ENCODE results near the gene MYMK.

The MYMK gene

DNA sequence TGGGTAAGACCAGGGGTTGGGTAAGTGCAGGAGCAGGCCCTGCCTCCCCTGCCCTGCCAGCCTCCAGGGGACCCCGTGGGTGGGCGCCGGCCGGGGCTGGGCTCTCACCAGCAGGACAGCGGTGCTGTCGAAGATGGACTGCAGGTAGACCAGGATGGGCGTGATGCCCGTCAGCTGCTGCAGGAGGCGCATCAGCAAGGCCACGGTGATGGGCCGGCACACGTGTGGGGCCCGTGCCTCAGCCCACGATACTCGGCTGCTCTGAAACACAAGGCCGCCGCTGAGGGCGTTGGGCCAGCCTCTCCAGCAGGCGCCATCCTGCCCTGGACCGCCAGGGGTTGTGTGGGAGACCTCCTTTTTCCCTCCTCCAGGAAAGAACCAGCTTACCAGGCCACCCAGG lies 49.9 kb downstream of the MYMK start:
- DNase-seq (ENCODE audit: low read depth in 1 of 2, low spot score in 1 of 2) = no peak
- no peak for TF ChIP-seq JUND (IDR thresholded peaks at IDR 0.05; ENCODE audit: low read depth)
- in situ Hi-C loops (cut with HindIII; ENCODE audit: low pct_unique_long_range_greater_than_20kb, low sequenced_read_pairs) = no loop called here

- TF ChIP-seq JUND (IDR thresholded peaks at IDR 0.05; ENCODE audit: low read depth) = no peak
- DNase-seq (ENCODE audit: low read depth in 1 of 2, low spot score in 1 of 2) = no peak
- in situ Hi-C loops (cut with HindIII; ENCODE audit: low pct_unique_long_range_greater_than_20kb, low sequenced_read_pairs) = no loop called here
These were observed 50.5 kb downstream of the MYMK start for GRCh38 chr9:133474215-133474614.

DNA sequence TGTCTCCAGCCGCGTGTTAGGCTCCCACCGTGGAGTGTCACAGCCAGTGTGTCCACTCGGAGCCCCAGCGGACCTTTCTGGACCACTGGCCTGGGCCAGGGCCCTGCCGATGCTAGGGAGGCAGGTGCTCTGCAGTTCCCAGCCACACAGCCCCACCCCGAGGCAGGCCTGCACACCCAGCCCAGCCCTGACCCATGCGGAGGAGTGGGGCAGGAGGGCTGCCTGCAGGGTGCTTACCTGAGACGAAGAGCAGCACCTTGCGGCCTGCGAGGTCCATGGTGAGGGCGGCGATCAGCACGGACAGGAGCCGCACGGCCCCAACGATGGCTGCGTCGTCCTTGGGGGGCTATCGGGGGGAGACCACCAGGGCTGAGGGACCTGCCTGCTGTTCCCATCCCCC lies 51.0 kb downstream of the MYMK start:
- TF ChIP-seq JUND (IDR thresholded peaks at IDR 0.05; ENCODE audit: low read depth) = no peak
- DNase-seq (ENCODE audit: low read depth in 1 of 2, low spot score in 1 of 2) = no peak
- in situ Hi-C loops (cut with HindIII; ENCODE audit: low pct_unique_long_range_greater_than_20kb, low sequenced_read_pairs) = no loop called here

DNA sequence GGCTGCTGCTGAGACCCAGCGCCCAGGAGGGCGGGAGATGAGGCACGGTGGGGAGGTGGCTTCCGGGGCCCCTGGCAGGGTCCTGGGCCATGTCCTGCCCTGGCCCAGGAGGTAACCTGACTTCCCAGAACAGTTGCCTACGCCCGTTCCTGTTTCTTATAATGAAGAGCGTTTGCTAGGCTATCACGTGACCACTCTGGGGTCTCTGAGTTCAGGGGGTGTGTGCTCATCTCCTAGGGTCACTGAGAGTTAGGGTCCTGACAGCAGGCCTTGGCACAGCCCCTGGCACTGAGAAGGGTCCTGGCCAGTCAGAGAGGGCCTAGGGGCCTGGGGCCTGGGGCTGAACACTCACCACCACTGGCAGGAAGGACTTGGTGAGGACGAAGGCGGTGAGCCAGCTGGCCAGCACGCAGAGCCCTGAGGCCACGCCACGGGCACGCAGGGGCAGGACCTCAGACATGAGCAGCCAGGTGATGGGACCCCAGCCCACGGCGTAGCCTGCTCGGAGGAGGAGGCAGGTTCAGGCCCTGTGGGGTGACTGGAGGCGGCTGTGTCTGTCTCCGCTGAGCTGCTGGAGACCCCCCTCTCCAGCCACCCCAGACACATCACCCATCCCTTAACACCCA lies 51.9 kb downstream of the MYMK start:
- no peak for TF ChIP-seq JUND (IDR thresholded peaks at IDR 0.05; ENCODE audit: low read depth)
- in situ Hi-C loops (cut with HindIII; ENCODE audit: low pct_unique_long_range_greater_than_20kb, low sequenced_read_pairs) = no loop called here
- DNase-seq (ENCODE audit: low read depth in 1 of 2, low spot score in 1 of 2) = no peak

DNA sequence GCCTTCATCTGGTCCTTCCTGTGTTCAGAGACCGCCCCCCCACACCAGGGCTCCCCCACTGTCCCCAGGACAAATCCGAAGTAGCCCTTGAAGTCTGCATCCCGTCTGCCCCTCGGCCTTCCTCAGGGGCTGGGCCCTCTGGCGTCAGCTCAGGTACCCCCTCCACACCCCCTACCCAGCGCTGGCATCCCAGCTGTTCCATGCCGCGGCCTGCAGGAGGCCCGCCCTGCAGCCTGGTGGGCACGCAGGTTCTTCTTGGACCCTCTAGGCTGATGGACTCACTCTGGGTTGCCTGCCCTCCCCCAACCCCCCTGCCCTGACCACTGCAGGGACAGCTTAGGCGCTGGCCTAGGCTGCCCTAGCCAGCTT lies 52.5 kb downstream of the MYMK start:
- DNase-seq (ENCODE audit: low read depth in 1 of 2, low spot score in 1 of 2) = no peak
- TF ChIP-seq JUND (IDR thresholded peaks at IDR 0.05; ENCODE audit: low read depth) = no peak
- in situ Hi-C loops (cut with HindIII; ENCODE audit: low pct_unique_long_range_greater_than_20kb, low sequenced_read_pairs) = no loop called here

DNA sequence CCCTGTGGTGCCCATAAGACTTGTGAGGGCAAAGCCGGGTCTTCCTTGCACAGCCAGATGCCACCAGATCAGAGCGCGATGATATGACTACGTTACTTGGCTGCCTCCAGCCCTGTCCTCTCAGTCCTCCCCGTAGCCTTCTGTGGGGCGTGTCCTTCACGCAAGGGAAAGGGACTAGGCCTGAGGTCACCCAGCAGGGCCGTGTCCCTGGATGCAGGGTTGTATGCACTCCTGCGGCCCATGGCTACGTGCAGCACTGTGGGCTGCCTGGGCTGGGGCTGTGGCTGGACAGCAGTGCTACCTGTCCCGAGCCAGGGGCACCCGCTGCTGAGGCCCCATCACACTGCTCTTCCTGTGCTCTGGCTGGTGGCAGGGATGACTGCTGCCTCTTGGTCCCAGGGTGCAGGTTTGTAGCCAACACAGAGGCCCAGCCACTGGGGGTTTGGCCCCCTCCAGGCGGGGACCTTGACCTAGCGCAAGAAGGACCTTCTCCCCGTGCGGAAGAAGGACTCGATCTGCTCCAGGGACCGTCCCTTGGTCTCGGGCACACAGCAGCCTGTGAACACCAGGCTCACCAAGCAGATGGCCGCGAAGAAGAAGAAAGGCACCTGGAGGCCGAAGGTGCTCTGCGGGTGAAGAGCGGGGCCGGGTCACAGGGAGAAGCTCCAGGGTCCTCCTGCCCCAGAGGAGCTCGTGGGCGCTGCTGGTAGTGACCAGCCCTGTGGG lies 53.0 kb downstream of the MYMK start:
- in situ Hi-C loops (cut with HindIII; ENCODE audit: low pct_unique_long_range_greater_than_20kb, low sequenced_read_pairs) = no loop called here
- no peak for TF ChIP-seq JUND (IDR thresholded peaks at IDR 0.05; ENCODE audit: low read depth)
- no peak for DNase-seq (ENCODE audit: low read depth in 1 of 2, low spot score in 1 of 2)

GRCh38 chr9:133470988-133471387 lies 53.8 kb downstream of the MYMK start:
- DNase-seq (ENCODE audit: low read depth in 1 of 2, low spot score in 1 of 2) = no peak
- in situ Hi-C loops (cut with HindIII; ENCODE audit: low pct_unique_long_range_greater_than_20kb, low sequenced_read_pairs) = no loop called here
- no peak for TF ChIP-seq JUND (IDR thresholded peaks at IDR 0.05; ENCODE audit: low read depth)

DNA sequence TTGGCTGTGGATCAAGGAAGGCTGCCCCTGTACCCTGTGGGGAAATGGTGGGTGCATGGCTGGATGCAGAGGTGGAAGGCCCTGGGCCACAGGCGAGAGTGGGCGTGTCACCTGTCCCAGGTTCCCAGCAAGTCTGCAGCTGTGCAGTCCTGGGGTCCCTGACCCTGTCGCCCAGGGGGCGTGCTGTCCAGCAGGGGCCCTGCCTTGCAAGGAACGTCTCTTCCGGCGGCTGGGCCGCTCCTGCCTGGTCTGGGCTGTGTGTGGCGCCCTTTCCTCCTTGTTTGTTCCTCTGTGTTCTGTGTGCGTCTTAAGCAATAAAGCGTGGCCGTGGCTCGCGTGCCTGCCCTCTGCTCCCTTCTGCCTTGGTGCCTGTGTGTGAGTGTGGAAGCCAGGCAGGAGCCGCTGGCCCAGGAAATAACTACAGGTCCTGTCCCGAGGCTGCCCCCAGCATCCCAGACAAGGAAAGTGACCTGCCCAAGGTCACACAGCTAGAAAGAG lies 54.3 kb downstream of the MYMK start:
- in situ Hi-C loops (cut with HindIII; ENCODE audit: low pct_unique_long_range_greater_than_20kb, low sequenced_read_pairs) = no loop called here
- no peak for DNase-seq (ENCODE audit: low read depth in 1 of 2, low spot score in 1 of 2)

GRCh38 chr9:133468777-133469421 lies 55.9 kb downstream of the MYMK start:
- in situ Hi-C loops (cut with HindIII; ENCODE audit: low pct_unique_long_range_greater_than_20kb, low sequenced_read_pairs) = no loop called here
- no peak for DNase-seq (ENCODE audit: low read depth in 1 of 2, low spot score in 1 of 2)
- TF ChIP-seq JUND (IDR thresholded peaks at IDR 0.05; ENCODE audit: low read depth) = no peak

More for the DNA sequence above, 54.3 kb downstream of the MYMK start:
- no peak; the same call in 1 of the 2 replicates for TF ChIP-seq JUND (IDR thresholded peaks at IDR 0.05; ENCODE audit: low read depth)

- DNase-seq (ENCODE audit: low read depth in 1 of 2, low spot score in 1 of 2) = no peak
- in situ Hi-C loops (cut with HindIII; ENCODE audit: low pct_unique_long_range_greater_than_20kb, low sequenced_read_pairs) = no loop called here
- no peak for TF ChIP-seq JUND (IDR thresholded peaks at IDR 0.05; ENCODE audit: low read depth)
These were observed 56.4 kb downstream of the MYMK start for GRCh38 chr9:133468374-133468773.

DNA sequence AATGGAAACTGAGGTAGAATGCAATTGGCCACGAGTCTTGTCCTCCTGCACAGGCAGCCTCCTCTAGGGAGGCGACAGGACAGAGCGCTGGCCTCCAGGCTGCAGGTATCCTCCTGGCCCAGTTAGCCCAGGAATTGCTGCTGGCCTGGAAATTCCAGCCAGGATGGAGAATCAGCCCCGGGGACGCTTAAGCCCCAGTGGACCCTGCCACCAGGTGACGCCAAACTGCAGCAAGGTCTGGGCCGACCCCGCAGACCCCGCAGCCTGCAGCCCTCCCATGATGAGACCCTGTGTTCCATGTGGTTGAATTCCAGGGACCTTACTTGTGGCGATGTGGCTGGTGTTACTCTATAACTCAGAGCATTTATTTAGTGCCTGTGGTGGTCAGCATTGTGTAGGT lies 57.7 kb downstream of the MYMK start:
- DNase-seq (ENCODE audit: low read depth in 1 of 2, low spot score in 1 of 2) = no peak
- TF ChIP-seq JUND (IDR thresholded peaks at IDR 0.05; ENCODE audit: low read depth) = no peak
- in situ Hi-C loops (cut with HindIII; ENCODE audit: low pct_unique_long_range_greater_than_20kb, low sequenced_read_pairs) = no loop called here

- no peak for TF ChIP-seq JUND (IDR thresholded peaks at IDR 0.05; ENCODE audit: low read depth)
- in situ Hi-C loops (cut with HindIII; ENCODE audit: low pct_unique_long_range_greater_than_20kb, low sequenced_read_pairs) = no loop called here
- DNase-seq (ENCODE audit: low read depth in 1 of 2, low spot score in 1 of 2) = no peak
These were observed 58.8 kb downstream of the MYMK start for GRCh38 chr9:133465984-133466383.

DNA sequence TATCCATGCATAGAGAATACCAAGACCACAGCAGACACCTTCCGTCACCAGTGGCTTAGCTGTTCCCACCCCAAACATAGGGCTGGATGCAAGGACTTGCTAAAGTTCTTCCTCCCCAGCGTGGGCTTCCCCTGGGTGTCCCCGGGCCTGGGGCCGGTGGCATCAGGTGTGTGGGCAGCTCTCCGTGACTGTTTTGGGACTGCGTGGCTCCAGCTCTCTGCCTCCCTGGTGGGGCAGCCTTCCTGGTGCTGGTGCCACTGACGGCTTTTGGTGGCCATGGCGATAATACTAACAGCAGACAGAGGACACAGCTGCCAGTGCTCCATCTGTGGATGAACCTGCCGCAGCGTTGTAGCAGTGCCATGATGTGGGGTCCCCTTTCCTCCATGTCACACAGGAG lies 60.1 kb downstream of the MYMK start:
- in situ Hi-C loops (cut with HindIII; ENCODE audit: low pct_unique_long_range_greater_than_20kb, low sequenced_read_pairs) = no loop called here
- TF ChIP-seq JUND (IDR thresholded peaks at IDR 0.05; ENCODE audit: low read depth) = no peak

More for the DNA sequence above, 60.1 kb downstream of the MYMK start:
- DNase-seq (ENCODE audit: low read depth in 1 of 2, low spot score in 1 of 2) = no peak
